AG04450 (cell line): ENCODE measurements around the gene XPNPEP3. TPM values are rescaled to one million over a fixed set of nuclear protein-coding genes. Genes with fewer than 3 reads are reported as not detected.

Experiments used
- CTCF ChIA-PET: fragments of 300-600, 350-600 bp; formaldehyde crosslinking; extraction: SDS; loops from one replicate; lab custom pipeline; 2022; ENCODE audit warnings: antibody characterized with exemption, inconsistent platforms; lab: Charles Lee
- POLR2A ChIA-PET: fragments of 350-600 bp; formaldehyde crosslinking; extraction: SDS; loops from one replicate; lab custom pipeline; 2021; ENCODE audit warnings: antibody characterized with exemption, inconsistent platforms; lab: Yijun Ruan, JAX
- DNase-seq: peaks from one replicate; pipeline ENCODE4 v3.0.0-alpha.2; 2011; ENCODE audit warnings: low read depth, low spot score
- H3K27ac ChIP-seq: one replicate; pipeline ENCODE4 v1.5.1; 2012; ENCODE audit warnings: low read depth, low read length, control low read depth
- H3K27me3 ChIP-seq: one replicate; pipeline ENCODE4 v1.6.0; 2012; ENCODE audit warnings: low read length; ENCODE audit not compliant: control insufficient read depth, insufficient read depth
- H3K4me3 ChIP-seq: 2 replicates; pipeline ENCODE4 v1.5.1; 2011; ENCODE audit warnings: mild to moderate bottlenecking, low read depth, low read length, control low read depth
- H3K9me3 ChIP-seq: 2 replicates; pipeline ENCODE4 v1.5.1; 2012; ENCODE audit warnings: low read length; ENCODE audit not compliant: control insufficient read depth, insufficient read depth
- polyA minus RNA-seq: library from RNA; depleted of rRNA, polyadenylated mRNA; stranded (reverse); fragments of >200 nt; gene quantifications from 2 replicates; pipeline ENCODE4 v1.2.3, GENCODE V29; 2011; rRNA and poly(A)+ RNA removed
- polyA plus RNA-seq: library from polyadenylated mRNA; depleted of rRNA; stranded (reverse); fragments of >200 nt; gene quantifications from 2 replicates; pipeline ENCODE4 v1.2.3, GENCODE V29; 2011; rRNA removed
- TF ChIP-seq, protein P1 (sequence below): IDR thresholded peaks from 2 replicates; pipeline ENCODE4 v1.5.1; 2011; ENCODE audit warnings: low read depth, low read length, control low read depth, inconsistent platforms

The XPNPEP3 gene
- polyA plus RNA-seq (22.7 and 26.3 TPM in 2 replicates), polyA minus RNA-seq (31.6 and 33.9 TPM in 2 replicates)

DNA sequence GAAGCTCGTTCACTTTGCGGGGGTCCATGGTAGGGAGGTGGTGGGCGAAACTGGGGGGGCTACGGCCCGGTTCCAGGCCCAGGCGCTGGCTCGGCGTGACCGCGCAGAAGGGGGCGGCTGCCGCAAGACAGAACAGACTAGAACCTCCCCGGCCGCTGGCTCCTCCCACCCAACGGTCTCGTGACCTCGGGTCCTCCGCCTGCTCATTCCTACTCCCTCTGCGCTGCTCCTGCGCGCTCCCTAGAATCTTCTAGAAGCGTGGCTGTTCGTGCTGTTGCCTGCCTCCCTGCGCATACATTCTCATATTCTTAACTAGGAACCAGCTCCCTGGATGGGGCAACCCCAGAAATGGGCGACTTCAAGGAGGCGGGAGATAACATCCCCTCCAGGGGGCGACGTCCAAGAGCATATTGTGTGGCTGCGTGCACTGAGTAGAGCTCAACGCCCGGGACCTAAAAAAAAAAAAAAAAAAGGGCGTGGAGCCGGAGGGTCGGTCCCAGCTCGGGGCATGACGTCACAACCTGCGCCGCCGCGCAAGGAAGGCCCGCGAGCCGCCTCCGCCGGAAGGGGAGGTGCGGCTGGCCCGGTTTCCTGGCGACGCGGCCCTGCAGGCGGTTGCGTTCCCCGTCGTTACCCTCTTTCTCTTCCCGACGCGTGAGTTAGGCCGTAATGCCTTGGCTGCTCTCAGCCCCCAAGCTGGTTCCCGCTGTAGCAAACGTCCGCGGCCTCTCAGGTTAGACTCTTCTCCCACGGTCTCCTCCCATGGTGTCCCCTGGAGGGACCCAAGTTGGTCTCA is at the start of gene XPNPEP3, which contains the start of gene ST13:
TSS of gene XPNPEP3 (plus strand) at position 636 of the 796 bp plus-strand sequence. CDS start at position 670, 34 bp downstream.
TSS of gene ST13 (minus strand) at position 127 of the 796 bp plus-strand sequence. CDS start at position 28, 99 bp downstream.
- H3K9me3 ChIP-seq = peaks cover 3% of the 10 kb centered on the region; the same call in 1 of the 2 replicates
- peak; percentile 90 for DNase-seq
- peak within 1 kb of the TSS; percentile 99 for H3K27ac ChIP-seq
- no peaks in the 10 kb centered on the region for H3K27me3 ChIP-seq
- POLR2A ChIA-PET = interaction anchor here (0.6 to 1.4 kb wide), 13 partner anchors 11 to 612 kb away, joined by 3 to 9 read pairs (median 4); partner anchors contain the start of genes ACO2, PHF5A, RBX1 and SLC25A17
- peak within 1 kb of the TSS; percentile 77 for H3K4me3 ChIP-seq
- TF ChIP-seq, protein P1, sequence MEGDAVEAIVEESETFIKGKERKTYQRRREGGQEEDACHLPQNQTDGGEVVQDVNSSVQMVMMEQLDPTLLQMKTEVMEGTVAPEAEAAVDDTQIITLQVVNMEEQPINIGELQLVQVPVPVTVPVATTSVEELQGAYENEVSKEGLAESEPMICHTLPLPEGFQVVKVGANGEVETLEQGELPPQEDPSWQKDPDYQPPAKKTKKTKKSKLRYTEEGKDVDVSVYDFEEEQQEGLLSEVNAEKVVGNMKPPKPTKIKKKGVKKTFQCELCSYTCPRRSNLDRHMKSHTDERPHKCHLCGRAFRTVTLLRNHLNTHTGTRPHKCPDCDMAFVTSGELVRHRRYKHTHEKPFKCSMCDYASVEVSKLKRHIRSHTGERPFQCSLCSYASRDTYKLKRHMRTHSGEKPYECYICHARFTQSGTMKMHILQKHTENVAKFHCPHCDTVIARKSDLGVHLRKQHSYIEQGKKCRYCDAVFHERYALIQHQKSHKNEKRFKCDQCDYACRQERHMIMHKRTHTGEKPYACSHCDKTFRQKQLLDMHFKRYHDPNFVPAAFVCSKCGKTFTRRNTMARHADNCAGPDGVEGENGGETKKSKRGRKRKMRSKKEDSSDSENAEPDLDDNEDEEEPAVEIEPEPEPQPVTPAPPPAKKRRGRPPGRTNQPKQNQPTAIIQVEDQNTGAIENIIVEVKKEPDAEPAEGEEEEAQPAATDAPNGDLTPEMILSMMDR = no peak
- CTCF ChIA-PET = interaction anchor here (1.1 to 1.6 kb wide), 4 partner anchors 36 to 174 kb away, joined by 3 to 7 read pairs (median 4); no protein-coding TSS in a partner anchor

DNA sequence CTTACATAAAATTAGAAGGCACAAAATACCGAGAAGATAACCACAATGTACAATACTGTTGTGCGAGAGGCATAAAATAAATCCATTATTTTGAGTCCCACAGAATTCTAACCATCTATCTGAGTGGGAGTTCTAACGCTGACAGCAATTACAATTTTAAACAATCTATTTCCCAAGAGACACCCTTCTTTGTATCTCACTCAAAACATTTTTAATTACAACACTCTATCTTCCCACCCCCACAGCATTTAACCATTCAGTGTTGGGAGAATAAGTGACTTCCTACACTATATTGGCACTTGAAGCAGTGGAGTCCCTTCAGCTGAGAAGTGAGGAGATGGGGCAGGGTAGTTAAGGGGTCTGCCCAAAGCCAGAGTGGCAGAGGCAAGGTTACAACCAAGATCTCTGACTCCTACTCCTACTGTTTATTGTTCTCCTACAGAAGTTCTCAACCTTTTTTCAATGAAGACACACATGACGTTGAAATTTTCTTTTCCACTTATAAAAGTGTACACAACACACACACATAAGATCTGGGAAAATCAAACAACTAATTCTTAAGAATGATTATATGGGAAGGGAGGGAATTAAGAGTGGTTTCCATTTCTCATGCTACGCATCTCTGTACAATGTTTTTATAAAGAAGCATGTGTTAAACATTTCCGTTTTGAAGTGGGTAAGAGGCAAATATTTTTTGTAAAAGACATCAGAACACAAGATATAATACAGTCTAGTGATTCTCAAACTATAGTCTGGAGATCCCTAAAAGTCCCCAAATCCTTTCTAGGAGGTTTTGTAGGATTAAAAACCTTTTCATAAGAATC is 48.7 kb upstream of the XPNPEP3 start:
- H3K4me3 ChIP-seq = no peak overlapping the region
- DNase-seq = no peak
- CTCF ChIA-PET = interaction anchor here (0.7 to 1.1 kb wide), 4 partner anchors 15 to 125 kb away, joined by 3 to 5 read pairs (median 3); no protein-coding TSS in a partner anchor
- TF ChIP-seq, protein P1 = no peak
- no peaks in the 10 kb centered on the region for H3K9me3 ChIP-seq
- H3K27me3 ChIP-seq = no peaks in the 10 kb centered on the region
- no peak overlapping the region for H3K27ac ChIP-seq
- POLR2A ChIA-PET = interaction anchor here (0.6 kb wide), 1 partner anchor 26 kb away, joined by 3 read pairs; no protein-coding TSS in a partner anchor

DNA sequence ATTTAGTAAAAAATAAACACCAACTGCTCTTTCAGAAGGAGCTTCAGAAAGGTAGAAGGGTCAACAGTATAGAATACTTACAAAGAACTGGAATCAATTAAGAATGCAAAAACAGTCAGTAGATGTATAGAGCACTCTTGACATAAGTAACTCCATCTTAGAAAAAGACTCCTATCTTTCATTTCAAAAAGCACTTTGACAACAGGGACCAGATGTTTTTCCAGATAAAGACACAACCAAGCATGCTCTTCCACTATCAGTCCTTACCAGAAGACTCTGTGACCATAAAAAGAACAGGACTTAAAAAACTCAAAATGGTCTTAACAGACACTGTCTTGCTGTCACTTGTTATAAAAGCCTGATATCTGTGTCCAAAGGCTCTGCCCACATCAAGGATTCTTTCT is 43.0 kb upstream of the XPNPEP3 start:
- ChIA-PET CTCF (no interaction called here), POLR2A (no interaction called here)
- H3K9me3 ChIP-seq = no peaks in the 10 kb centered on the region
- no peak overlapping the region for H3K4me3 ChIP-seq
- H3K27ac ChIP-seq = no peak overlapping the region
- no peak for DNase-seq
- TF ChIP-seq, protein P1 = no peak
- H3K27me3 ChIP-seq = no peaks in the 10 kb centered on the region

DNA sequence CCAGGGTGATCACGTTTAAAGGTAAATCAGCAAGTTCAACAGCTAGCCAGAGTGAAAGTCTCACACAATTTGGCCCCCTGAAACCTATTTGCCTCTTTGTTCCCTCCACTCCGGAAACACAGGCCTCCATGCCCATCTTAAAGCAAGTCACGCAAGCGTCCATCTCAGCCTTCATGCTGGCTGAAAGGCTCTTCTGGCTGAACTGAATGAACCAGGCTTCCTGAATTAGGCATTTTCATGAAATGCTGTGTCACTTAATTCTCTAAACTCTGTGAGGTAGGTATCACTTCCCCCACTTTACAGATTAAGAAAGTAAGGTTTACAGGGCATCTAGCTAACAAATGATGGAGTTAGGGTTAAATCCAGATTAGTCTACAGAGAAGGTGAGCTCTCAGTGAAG is 39.2 kb upstream of the XPNPEP3 start:
- Histone ChIP-seq H3K27ac (no peak overlapping the region), H3K4me3 (peak overlapping the region; percentile 99; the same call in 1 of the 2 replicates), H3K9me3 (no peaks in the 10 kb centered on the region), H3K27me3 (no peaks in the 10 kb centered on the region)
- POLR2A ChIA-PET = interaction anchor here (2.0 kb wide), 1 partner anchor 39 kb away, joined by 9 read pairs; the partner anchor contains the start of genes ST13 and XPNPEP3
- TF ChIP-seq, protein P1 = no peak
- DNase-seq = no peak
- CTCF ChIA-PET = no interaction called here
